Mucosa of stomach (tissue), 1 donor: ENCODE results near the gene MAGEA3.
"Not testable (repeated sequence)": the region's sequence is repeated elsewhere in the genome, so short reads cannot be mapped to it uniquely, and the experiment has no call there.

Experiments
- H3K27me3 ChIP-seq: one replicate; pipeline ENCODE4 v1.7.0; 2013; ENCODE audit warnings: mild to moderate bottlenecking, low read length; ENCODE audit not compliant: control insufficient read depth, insufficient read depth
- H3K36me3 ChIP-seq: one replicate; pipeline ENCODE4 v1.7.0; 2013; ENCODE audit warnings: low read length; ENCODE audit not compliant: control insufficient read depth, insufficient read depth
- H3K4me1 ChIP-seq: one replicate; pipeline ENCODE4 v1.7.0; 2013; ENCODE audit warnings: mild to moderate bottlenecking, low read length; ENCODE audit not compliant: control insufficient read depth, insufficient read depth
- H3K4me3 ChIP-seq: one replicate; pipeline ENCODE4 v1.7.0; 2013; ENCODE audit warnings: low read length
- H3K9ac ChIP-seq: one replicate; pipeline ENCODE4 v1.7.0; 2013; ENCODE audit warnings: mild to moderate bottlenecking, low read length, moderate library complexity
- H3K9me3 ChIP-seq: one replicate; pipeline ENCODE4 v1.7.0; 2013; ENCODE audit warnings: mild to moderate bottlenecking, low read length, moderate library complexity; ENCODE audit not compliant: control insufficient read depth
- donor health status: Pancreatic carcinoma.

The MAGEA3 gene

DNA sequence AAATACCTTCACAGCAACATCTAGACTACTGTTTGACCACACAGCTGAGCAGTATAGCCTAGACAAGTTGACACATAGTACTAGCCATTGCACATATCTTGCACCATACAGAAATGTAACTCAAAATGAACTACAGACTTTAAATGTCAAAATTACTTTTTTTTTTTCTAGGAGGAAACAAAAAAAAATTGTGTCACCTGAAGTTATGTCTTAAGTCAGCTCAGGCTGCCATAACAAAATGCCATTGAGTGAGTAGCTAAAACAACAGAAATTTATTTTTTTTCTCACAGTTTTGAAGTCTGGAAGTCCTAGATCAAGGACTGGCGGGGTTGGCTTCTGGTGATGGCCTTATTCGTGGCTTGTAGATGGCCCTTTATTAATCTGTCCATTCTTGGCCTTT, 10.6 kb downstream of the MAGEA3 start, which contains the start of gene CSAG2:
Gene CSAG2 (minus strand): TSS at position 101 of the 400 bp plus-strand sequence. CDS start 161 bp downstream, outside the sequence.
- not testable (repeated sequence) for H3K4me1 ChIP-seq, H3K36me3 ChIP-seq, H3K9me3 ChIP-seq, H3K4me3 ChIP-seq, H3K27me3 ChIP-seq, H3K9ac ChIP-seq

DNA sequence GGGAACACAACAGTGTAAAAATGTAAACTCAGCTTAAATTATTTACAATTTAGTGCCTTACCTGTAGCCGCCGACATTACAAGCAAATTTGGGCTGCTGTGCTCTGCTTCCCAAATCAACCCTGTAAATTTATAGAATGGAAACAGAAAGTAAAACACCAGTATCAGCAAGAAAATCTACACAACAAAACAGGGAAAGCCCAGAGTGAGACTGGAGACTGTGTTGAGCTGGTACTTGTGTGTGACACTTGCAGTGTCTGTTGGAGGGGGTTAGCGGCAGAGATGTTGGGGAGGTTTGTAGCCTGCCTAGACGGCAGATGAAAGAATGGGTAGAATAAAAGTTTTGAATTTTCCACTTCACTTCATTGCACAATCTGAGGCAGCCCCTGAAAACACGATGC, 14.6 kb downstream of the MAGEA3 start:
- H3K27me3 ChIP-seq, H3K9me3 ChIP-seq, H3K9ac ChIP-seq, H3K4me1 ChIP-seq, H3K36me3 ChIP-seq, H3K4me3 ChIP-seq: not testable (repeated sequence)

DNA sequence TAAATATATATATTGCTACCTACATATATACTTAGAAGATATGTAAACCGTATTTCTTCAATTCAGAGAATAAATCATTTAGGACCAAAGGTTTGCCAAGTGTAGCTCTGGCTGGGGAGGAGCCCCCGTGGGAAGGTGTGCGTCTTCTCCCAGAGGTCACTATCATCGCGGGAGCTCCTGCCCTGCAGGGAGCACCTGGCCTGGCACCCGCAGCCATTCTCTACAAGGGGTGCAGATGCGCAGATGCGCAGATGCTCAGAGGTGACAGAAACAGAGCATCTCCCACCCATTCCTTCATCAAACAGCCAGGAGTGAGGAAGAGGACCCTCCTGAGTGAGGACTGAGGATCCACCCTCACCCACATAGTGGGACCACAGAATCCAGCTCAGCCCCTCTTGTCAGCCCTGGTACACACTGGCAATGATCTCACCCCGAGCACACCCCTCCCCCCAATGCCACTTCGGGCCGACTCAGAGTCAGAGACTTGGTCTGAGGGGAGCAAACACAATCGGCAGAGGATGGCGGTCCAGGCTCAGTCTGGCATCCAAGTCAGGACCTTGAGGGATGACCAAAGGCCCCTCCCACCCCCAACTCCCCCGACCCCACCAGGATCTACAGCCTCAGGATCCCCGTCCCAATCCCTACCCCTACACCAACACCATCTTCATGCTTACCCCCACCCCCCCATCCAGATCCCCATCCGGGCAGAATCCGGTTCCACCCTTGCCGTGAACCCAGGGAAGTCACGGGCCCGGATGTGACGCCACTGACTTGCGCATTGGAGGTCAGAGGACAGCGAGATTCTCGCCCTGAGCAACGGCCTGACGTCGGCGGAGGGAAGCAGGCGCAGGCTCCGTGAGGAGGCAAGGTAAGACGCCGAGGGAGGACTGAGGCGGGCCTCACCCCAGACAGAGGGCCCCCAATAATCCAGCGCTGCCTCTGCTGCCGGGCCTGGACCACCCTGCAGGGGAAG, 15.5 kb downstream of the MAGEA3 start, which contains the start of gene MAGEA2B:
Gene MAGEA2B (plus strand): TSS at position 814 of the 973 bp plus-strand sequence. CDS start 2,479 bp downstream, outside the sequence.
- H3K9ac ChIP-seq, H3K4me3 ChIP-seq, H3K27me3 ChIP-seq, H3K36me3 ChIP-seq, H3K4me1 ChIP-seq, H3K9me3 ChIP-seq: not testable (repeated sequence)

DNA sequence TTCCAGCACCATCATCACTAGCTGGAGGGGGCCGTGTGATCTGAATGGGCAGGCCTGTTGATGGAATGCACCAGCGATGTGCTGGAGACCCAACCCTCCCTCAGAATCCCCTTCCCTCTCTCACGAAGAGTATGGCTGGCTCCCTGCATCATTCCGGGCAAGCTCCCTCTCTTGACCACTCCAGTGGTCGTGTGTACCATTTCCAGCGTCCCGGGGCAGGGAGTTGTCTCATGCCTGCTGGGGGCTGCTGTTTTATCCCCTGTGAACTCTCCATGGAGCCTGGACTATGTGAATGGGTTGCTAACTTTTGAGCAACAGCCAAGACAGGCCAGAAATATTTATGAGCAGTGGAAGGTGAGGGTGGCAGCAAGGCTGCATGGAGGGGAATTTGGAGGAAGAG, 26.8 kb downstream of the MAGEA3 start:
- Histone ChIP-seq H3K4me1 (no peaks in the 10 kb centered on the region), H3K36me3 (no peaks in the 10 kb centered on the region), H3K27me3 (no peaks in the 10 kb centered on the region), H3K9me3 (no peaks in the 10 kb centered on the region), H3K9ac (no peak overlapping the region), H3K4me3 (no peak overlapping the region)

DNA sequence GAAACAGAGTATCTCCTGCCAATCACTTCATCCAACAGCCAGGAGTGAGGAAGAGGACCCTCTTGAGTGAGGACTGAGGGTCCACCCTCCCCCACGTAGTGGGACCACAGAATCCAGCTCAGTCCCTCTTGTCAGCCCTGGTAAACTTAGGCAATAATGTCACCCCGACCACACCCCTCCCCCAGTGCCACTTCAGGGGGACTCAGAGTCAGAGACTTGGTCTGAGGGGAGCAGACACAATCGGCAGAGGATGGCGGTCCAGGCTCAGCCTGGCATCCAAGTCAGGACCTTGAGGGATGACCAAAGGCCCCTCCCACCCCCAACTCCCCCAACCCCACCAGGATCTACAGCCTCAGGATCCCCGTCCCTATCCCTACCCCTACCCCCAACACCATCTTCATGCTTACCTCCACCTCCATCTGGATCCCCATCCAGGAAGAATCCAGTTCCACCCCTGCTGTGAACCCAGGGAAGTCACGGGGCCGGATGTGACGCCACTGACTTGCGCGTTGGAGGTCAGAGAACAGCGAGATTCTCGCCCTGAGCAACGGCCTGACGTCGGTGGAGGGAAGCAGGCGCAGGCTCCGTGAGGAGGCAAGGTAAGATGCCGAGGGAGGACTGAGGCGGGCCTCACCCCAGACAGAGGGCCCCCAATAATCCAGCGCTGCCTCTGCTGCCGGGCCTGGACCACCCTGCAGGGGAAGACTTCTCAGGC, 34.8 kb downstream of the MAGEA3 start, which contains the start of the genes CSAG1 and MAGEA12:
Gene CSAG1 (minus strand): TSS at position 461 of the 715 bp plus-strand sequence. CDS start 1,261 bp downstream, outside the sequence.
Gene MAGEA12 (plus strand): TSS at position 497 of the 715 bp plus-strand sequence. CDS start 2,405 bp downstream, outside the sequence.
- H3K9me3 ChIP-seq: no peaks in the 10 kb centered on the region
- H3K4me3 ChIP-seq: no peak within 1 kb of the TSS

DNA sequence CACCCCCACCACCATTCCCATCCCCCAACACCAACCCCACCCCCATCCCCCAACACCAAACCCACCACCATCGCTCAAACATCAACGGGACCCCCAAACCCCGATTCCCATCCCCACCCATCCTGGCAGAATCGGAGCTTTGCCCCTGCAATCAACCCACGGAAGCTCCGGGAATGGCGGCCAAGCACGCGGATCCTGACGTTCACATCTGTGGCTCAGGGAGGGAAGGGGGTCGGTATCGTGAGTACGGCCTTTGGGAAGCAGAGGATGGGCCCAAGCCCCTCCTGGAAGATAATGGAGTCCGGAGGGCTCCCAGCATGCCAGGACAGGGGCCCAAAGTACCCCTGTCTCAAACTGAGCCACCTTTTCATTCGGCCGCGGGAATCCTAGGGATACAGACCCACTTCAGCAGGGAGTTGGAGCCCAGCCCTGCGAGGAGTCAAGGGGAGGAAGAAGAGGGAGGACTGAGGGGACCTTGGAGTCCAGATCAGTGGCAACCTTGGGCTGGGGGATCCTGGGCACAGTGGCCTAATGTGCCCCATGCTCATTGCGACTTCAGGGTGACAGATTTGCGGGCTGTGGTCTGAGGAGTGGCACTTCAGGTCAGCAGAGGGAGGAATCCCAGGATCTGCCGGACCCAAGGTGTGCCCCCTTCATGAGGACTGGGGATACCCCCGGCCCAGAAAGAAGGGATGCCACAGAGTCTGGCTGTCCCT, 35.7 kb downstream of the MAGEA3 start:
- H3K9me3 ChIP-seq, H3K4me1 ChIP-seq, H3K4me3 ChIP-seq, H3K27me3 ChIP-seq, H3K9ac ChIP-seq, H3K36me3 ChIP-seq: not testable (repeated sequence)

More for the DNA sequence above, 34.8 kb downstream of the MAGEA3 start, which contains the start of the genes CSAG1 and MAGEA12:
- Histone ChIP-seq H3K27me3 (no peaks in the 10 kb centered on the region), H3K36me3 (no peaks in the 10 kb centered on the region), H3K9ac (no peak within 1 kb of the TSS), H3K4me1 (no peaks in the 10 kb centered on the region)

DNA sequence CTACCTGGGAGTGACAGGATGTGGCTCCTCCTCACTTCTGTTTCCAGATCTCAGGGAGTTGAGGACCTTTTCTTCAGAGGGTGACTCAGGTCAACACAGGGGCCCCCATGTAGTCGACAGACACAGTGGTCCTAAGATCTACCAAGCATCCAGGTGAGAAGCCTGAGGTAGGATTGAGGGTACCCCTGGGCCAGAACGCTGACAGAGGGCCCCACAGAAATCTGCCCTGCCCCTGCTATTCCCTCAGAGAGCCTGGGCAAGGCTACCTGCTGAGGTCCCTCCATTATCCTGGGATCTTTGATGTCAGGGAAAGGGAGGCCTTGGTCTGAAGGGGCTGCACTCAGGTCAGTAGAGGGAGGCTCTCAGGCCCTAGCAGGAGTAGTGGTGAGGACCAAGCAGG, 36.5 kb downstream of the MAGEA3 start:
- Histone ChIP-seq H3K4me3 (no peak overlapping the region), H3K36me3 (no peaks in the 10 kb centered on the region), H3K9ac (no peak overlapping the region), H3K4me1 (no peaks in the 10 kb centered on the region), H3K27me3 (no peaks in the 10 kb centered on the region), H3K9me3 (no peaks in the 10 kb centered on the region)

DNA sequence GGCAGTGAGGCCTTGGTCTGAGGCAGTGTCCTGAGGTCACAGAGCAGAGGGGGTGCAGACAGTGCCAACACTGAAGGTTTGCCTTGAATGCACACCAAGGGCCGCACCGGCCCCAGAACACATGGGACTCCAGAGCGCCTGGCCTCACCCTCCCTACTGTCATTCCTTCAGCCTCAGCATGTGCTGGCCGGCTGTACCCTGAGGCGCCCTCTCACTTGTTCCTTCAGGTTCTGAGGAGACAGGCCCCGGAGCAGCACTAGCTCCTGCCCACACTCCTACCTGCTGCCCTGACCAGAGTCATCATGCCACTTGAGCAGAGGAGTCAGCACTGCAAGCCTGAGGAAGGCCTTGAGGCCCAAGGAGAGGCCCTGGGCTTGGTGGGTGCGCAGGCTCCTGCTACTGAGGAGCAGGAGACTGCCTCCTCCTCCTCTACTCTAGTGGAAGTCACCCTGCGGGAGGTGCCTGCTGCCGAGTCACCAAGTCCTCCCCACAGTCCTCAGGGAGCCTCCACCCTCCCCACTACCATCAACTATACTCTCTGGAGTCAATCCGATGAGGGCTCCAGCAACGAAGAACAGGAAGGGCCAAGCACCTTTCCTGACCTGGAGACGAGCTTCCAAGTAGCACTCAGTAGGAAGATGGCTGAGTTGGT, 37.4 kb downstream of the MAGEA3 start:
- no peaks in the 10 kb centered on the region for H3K9me3 ChIP-seq
- H3K27me3 ChIP-seq: no peaks in the 10 kb centered on the region
- no peak overlapping the region for H3K9ac ChIP-seq
- no peak overlapping the region for H3K4me3 ChIP-seq
- no peaks in the 10 kb centered on the region for H3K36me3 ChIP-seq
- H3K4me1 ChIP-seq: no peaks in the 10 kb centered on the region

DNA sequence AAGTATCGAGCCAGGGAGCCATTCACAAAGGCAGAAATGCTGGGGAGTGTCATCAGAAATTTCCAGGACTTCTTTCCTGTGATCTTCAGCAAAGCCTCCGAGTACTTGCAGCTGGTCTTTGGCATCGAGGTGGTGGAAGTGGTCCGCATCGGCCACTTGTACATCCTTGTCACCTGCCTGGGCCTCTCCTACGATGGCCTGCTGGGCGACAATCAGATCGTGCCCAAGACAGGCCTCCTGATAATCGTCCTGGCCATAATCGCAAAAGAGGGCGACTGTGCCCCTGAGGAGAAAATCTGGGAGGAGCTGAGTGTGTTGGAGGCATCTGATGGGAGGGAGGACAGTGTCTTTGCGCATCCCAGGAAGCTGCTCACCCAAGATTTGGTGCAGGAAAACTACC, 37.9 kb downstream of the MAGEA3 start:
- H3K9ac ChIP-seq, H3K36me3 ChIP-seq, H3K27me3 ChIP-seq, H3K4me3 ChIP-seq, H3K9me3 ChIP-seq, H3K4me1 ChIP-seq: not testable (repeated sequence)

DNA sequence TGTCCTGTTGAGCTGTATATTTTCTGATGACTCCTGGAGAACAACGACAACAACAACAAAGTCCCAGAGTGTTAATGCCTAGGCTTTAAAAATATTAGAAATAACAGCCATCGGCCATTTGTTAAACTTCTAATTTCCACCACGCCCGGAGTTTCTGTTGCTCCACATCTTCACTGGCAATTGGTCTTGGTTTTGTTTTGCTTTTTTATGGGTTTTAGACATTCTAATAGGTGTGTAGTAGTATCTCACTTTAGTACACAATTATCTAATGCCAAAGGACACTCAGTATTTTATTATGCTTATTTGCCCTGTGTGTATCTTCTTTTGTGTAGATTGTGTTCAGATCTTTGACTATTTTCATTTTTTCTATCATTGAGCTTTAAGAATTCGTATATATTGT, 40.0 kb downstream of the MAGEA3 start:
- H3K27me3 ChIP-seq: no peaks in the 10 kb centered on the region
- H3K9me3 ChIP-seq: no peaks in the 10 kb centered on the region
- no peak overlapping the region for H3K9ac ChIP-seq
- H3K36me3 ChIP-seq: no peaks in the 10 kb centered on the region
- H3K4me1 ChIP-seq: no peaks in the 10 kb centered on the region
- no peak overlapping the region for H3K4me3 ChIP-seq
